Astrocyte (in vitro differentiated cells and primary cell): ENCODE data around the gene ENHO. TPM values are rescaled to one million over a fixed set of nuclear protein-coding genes. Genes with fewer than 3 reads are reported as not detected.

Experiments used
- DNase-seq: peaks from one replicate; pipeline ENCODE4 v3.0.0-alpha.2; 2010; ENCODE audit warnings: low read depth
- FAIRE-seq: peaks from 2 replicates; lab custom pipeline; 2011; peaks lifted over from hg19 to GRCh38; lab: Jason Lieb, UNC
- H2AFZ ChIP-seq: 2 replicates; pipeline ENCODE4 v1.6.0; 2012; ENCODE audit warnings: low read depth, low read length, inconsistent platforms
- H3K27ac ChIP-seq: 2 replicates; pipeline ENCODE4 v1.5.1; 2011; ENCODE audit warnings: low read depth, low read length, inconsistent platforms
- H3K27me3 ChIP-seq: 2 replicates; pipeline ENCODE4 v1.6.0; 2011; ENCODE audit warnings: low read length, inconsistent platforms; ENCODE audit not compliant: insufficient read depth
- H3K36me3 ChIP-seq: 2 replicates; pipeline ENCODE4 v1.5.1; 2011; ENCODE audit warnings: low read length, inconsistent platforms; ENCODE audit not compliant: insufficient read depth
- H3K4me1 ChIP-seq: 2 replicates; pipeline ENCODE4 v1.5.1; 2011; ENCODE audit warnings: low read length, inconsistent platforms; ENCODE audit not compliant: insufficient read depth
- H3K4me2 ChIP-seq: 2 replicates; pipeline ENCODE4 v1.6.0; 2012; ENCODE audit warnings: low read length, inconsistent platforms
- H3K4me3 ChIP-seq: 2 replicates; pipeline ENCODE4 v1.5.1; 2011; ENCODE audit warnings: low read depth, mild to moderate bottlenecking, low read length, inconsistent platforms; ENCODE audit not compliant: insufficient read depth
- H3K79me2 ChIP-seq: 2 replicates; pipeline ENCODE4 v1.6.0; 2012; ENCODE audit warnings: mild to moderate bottlenecking, low read length, inconsistent platforms; ENCODE audit not compliant: insufficient read depth
- H3K9ac ChIP-seq: 2 replicates; pipeline ENCODE4 v1.6.0; 2012; ENCODE audit warnings: mild to moderate bottlenecking, low read length, inconsistent platforms
- H3K9me3 ChIP-seq: 2 replicates; pipeline ENCODE4 v1.5.1; 2012; ENCODE audit warnings: low read depth, mild to moderate bottlenecking, low read length, inconsistent platforms; ENCODE audit not compliant: insufficient read depth
- H4K20me1 ChIP-seq: 2 replicates; pipeline ENCODE4 v1.6.0; 2012; ENCODE audit warnings: low read length, inconsistent platforms; ENCODE audit not compliant: insufficient read depth
- H3K27ac Mint-ChIP-seq: one replicate; pipeline ENCODE4 v1.8.0; 2021; ENCODE audit warnings: mild to moderate bottlenecking, mixed read lengths; ENCODE audit not compliant: unreplicated experiment
- H3K27me3 Mint-ChIP-seq: one replicate; pipeline ENCODE4 v1.8.0; 2021; ENCODE audit warnings: low read depth, mixed read lengths; ENCODE audit not compliant: unreplicated experiment
- H3K36me3 Mint-ChIP-seq: one replicate; pipeline ENCODE4 v1.8.0; 2021; ENCODE audit warnings: low read depth, mixed read lengths; ENCODE audit not compliant: unreplicated experiment
- H3K4me1 Mint-ChIP-seq: one replicate; pipeline ENCODE4 v1.8.0; 2021; ENCODE audit warnings: low read depth, mixed read lengths; ENCODE audit not compliant: unreplicated experiment
- H3K4me3 Mint-ChIP-seq: one replicate; pipeline ENCODE4 v1.8.0; 2021; ENCODE audit warnings: mild to moderate bottlenecking, moderate library complexity, mixed read lengths; ENCODE audit not compliant: unreplicated experiment
- H3K9me3 Mint-ChIP-seq: one replicate; pipeline ENCODE4 v1.8.0; 2021; ENCODE audit warnings: mild to moderate bottlenecking, mixed read lengths; ENCODE audit not compliant: unreplicated experiment
- EZH2 ChIP-seq: IDR thresholded peaks from 2 replicates; pipeline ENCODE4 v1.6.1; 2012; ENCODE audit warnings: mild to moderate bottlenecking, low read length, inconsistent platforms; ENCODE audit not compliant: insufficient read depth
- total RNA-seq: library from RNA; stranded (reverse); gene quantifications from 2 replicates; pipeline ENCODE4 v1.2.1, GENCODE V29; 2021
- TF ChIP-seq, protein P1 (sequence below): IDR thresholded peaks from 2 replicates; pipeline ENCODE4 v1.5.1; 2011; ENCODE audit warnings: low read depth, mild to moderate bottlenecking, inconsistent platforms, low read length, moderate library complexity; ENCODE audit not compliant: insufficient read depth

ENHO gene
- total RNA-seq, 1 donor from 2014 or later = 1.1 TPM

GRCh38 chr9:34490760-34491159 lies 32.0 kb downstream of the ENHO start:
- Histone ChIP-seq H3K36me3 (no peaks in the 10 kb centered on the region), H2AFZ (no peak overlapping the region), H3K9ac (no peak overlapping the region), H3K9me3 (no peaks in the 10 kb centered on the region), H3K27me3 (peaks cover 27% of the 10 kb centered on the region), H4K20me1 (no peaks in the 10 kb centered on the region), H3K4me2 (no peak overlapping the region), H3K27ac (no peak overlapping the region), H3K4me1 (no peaks in the 10 kb centered on the region), H3K79me2 (no peaks in the 10 kb centered on the region), H3K4me3 (no peak overlapping the region)
- no peak overlapping the region for H3K27ac Mint-ChIP-seq
- TF ChIP-seq, protein P1, sequence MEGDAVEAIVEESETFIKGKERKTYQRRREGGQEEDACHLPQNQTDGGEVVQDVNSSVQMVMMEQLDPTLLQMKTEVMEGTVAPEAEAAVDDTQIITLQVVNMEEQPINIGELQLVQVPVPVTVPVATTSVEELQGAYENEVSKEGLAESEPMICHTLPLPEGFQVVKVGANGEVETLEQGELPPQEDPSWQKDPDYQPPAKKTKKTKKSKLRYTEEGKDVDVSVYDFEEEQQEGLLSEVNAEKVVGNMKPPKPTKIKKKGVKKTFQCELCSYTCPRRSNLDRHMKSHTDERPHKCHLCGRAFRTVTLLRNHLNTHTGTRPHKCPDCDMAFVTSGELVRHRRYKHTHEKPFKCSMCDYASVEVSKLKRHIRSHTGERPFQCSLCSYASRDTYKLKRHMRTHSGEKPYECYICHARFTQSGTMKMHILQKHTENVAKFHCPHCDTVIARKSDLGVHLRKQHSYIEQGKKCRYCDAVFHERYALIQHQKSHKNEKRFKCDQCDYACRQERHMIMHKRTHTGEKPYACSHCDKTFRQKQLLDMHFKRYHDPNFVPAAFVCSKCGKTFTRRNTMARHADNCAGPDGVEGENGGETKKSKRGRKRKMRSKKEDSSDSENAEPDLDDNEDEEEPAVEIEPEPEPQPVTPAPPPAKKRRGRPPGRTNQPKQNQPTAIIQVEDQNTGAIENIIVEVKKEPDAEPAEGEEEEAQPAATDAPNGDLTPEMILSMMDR = no peak
- no peak for TF ChIP-seq EZH2
- H3K4me3 Mint-ChIP-seq = no peak overlapping the region
- peaks cover 65% of the 10 kb centered on the region for H3K27me3 Mint-ChIP-seq
- peaks cover 2% of the 10 kb centered on the region for H3K36me3 Mint-ChIP-seq
- FAIRE-seq = no peak
- no peak for DNase-seq
- H3K4me1 Mint-ChIP-seq = no peaks in the 10 kb centered on the region
- peaks cover 4% of the 10 kb centered on the region for H3K9me3 Mint-ChIP-seq

DNA sequence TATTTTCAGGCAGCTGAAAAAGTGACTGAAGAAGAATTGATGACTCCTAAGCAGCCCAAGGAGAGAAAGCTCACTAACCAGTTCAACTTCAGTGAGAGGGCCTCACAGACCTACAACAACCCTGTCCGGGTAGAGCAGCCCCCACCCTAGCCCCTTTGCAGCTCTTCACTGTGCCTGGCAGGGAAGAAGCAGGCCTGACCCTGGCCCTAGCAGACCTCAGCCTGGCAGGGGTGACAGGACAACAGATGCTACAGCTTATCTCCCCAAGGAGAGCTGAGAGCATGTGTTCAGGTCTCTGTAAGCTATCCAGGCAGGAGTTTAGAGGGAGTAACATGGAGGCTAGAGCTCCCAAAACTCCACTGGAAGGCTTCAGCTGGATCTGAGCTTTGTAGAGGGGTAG lies 32.4 kb downstream of the ENHO start:
- Histone ChIP-seq H2AFZ (no peak overlapping the region), H3K9me3 (no peaks in the 10 kb centered on the region), H4K20me1 (no peaks in the 10 kb centered on the region), H3K27me3 (peaks cover 27% of the 10 kb centered on the region), H3K36me3 (no peaks in the 10 kb centered on the region), H3K4me2 (no peak overlapping the region), H3K4me1 (no peaks in the 10 kb centered on the region), H3K27ac (no peak overlapping the region), H3K9ac (no peak overlapping the region), H3K79me2 (no peaks in the 10 kb centered on the region), H3K4me3 (no peak overlapping the region)
- Mint-ChIP-seq H3K9me3 (peaks cover 4% of the 10 kb centered on the region), H3K4me1 (no peaks in the 10 kb centered on the region), H3K27ac (no peak overlapping the region), H3K27me3 (peaks cover 61% of the 10 kb centered on the region), H3K36me3 (peaks cover 2% of the 10 kb centered on the region), H3K4me3 (no peak overlapping the region)
- FAIRE-seq (no peak), DNase-seq (no peak)
- TF ChIP-seq, protein P1 = no peak
- no peak for TF ChIP-seq EZH2

- Histone ChIP-seq H3K9ac (no peak overlapping the region), H3K9me3 (no peaks in the 10 kb centered on the region), H4K20me1 (no peaks in the 10 kb centered on the region), H3K36me3 (no peaks in the 10 kb centered on the region), H2AFZ (no peak overlapping the region), H3K27me3 (peaks cover 27% of the 10 kb centered on the region), H3K4me3 (no peak overlapping the region), H3K79me2 (no peaks in the 10 kb centered on the region), H3K4me1 (no peaks in the 10 kb centered on the region), H3K4me2 (no peak overlapping the region), H3K27ac (no peak overlapping the region)
- FAIRE-seq = no peak
- H3K27me3 Mint-ChIP-seq = peaks cover 37% of the 10 kb centered on the region
- DNase-seq = no peak
- peaks cover 6% of the 10 kb centered on the region for H3K4me1 Mint-ChIP-seq
- no peak overlapping the region for H3K4me3 Mint-ChIP-seq
- peaks cover 2% of the 10 kb centered on the region for H3K36me3 Mint-ChIP-seq
- TF ChIP-seq, protein P1 = no peak
- TF ChIP-seq EZH2 = no peak
- no peak overlapping the region for H3K27ac Mint-ChIP-seq
- peaks cover 5% of the 10 kb centered on the region for H3K9me3 Mint-ChIP-seq
These were observed 36.2 kb downstream of the ENHO start for GRCh38 chr9:34486572-34486971.
